K562 (cell line): ENCODE data around the gene TIMP3. TPM values are rescaled to one million over a fixed set of nuclear protein-coding genes. Genes with fewer than 3 reads are reported as not detected.
A peak's percentile ranks its signal among the peaks of the same experiment; 100 is the strongest.

ENCODE experiments used
- ATAC-seq: fragments of 200-7000 bp; cut with Tn5 transposase; 3 replicates; pipeline ENCODE4 v1.9.1; 2020; ENCODE audit warnings: moderate library complexity
- BruUV-seq: library from RNA; stranded (reverse); fragments of 400-500 nt; replicated peaks from 2 replicates; lab custom pipeline; 2021; lab: Mats Ljungman, UMichigan
- CTCF ChIA-PET: fragments of 300-600 bp; formaldehyde crosslinking; extraction: SDS; loops from one replicate; lab custom pipeline; 2021; ENCODE audit warnings: low intra/inter-chr PET ratio; lab: Yijun Ruan, JAX
- POLR2A ChIA-PET: fragments of 300-600, 350-650 bp; sonication (Branson Sonifier 250); formaldehyde crosslinking; extraction: SDS; loops from one replicate; lab custom pipeline; 2021; ENCODE audit warnings: antibody characterized with exemption, inconsistent platforms; lab: Yijun Ruan, JAX
- DNase-seq, 4 experiments: peaks; one replicate each; pipeline versions ENCODE4 v3.0.0 to v3.0.0-alpha.2; 2011 to 2018; ENCODE audit warnings: low spot score in 3 of 4, mixed read lengths in 3 of 4; ENCODE audit errors: extremely low read depth in 1 of 4
- FAIRE-seq: peaks from 2 replicates; lab custom pipeline; 2011; peaks lifted over from hg19 to GRCh38; lab: Jason Lieb, UNC
- H2AFZ ChIP-seq: 2 replicates; pipeline ENCODE4 v1.6.0; 2011; ENCODE audit warnings: low read depth, low read length, control low read depth, inconsistent platforms
- H3K27ac ChIP-seq: fragments of 200-600 bp; 3 replicates; pipeline ENCODE4 v1.8.0; 2011; ENCODE audit warnings: low read depth, mild to moderate bottlenecking, control low read depth, inconsistent platforms, low read length, moderate library complexity, mixed read lengths; ENCODE audit errors: extremely low read depth
- H3K27me3 ChIP-seq, 2 experiments: fragments of 300-600 bp in 1 of 2; 2 replicates in 1 of 2; 3 replicates in 1 of 2; pipeline versions ENCODE4 v1.6.0 to v1.8.0; 2011; ENCODE audit warnings: inconsistent platforms in 2 of 2, low read length in 2 of 2, mild to moderate bottlenecking in 1 of 2, mixed read lengths in 1 of 2, moderate library complexity in 1 of 2; ENCODE audit not compliant: control insufficient read depth in 2 of 2, insufficient read depth in 2 of 2
- H3K36me3 ChIP-seq: fragments of 300-600 bp; 3 replicates; pipeline ENCODE4 v1.8.0; 2011; ENCODE audit warnings: mild to moderate bottlenecking, low read length, inconsistent platforms; ENCODE audit not compliant: control insufficient read depth, insufficient read depth
- H3K4me1 ChIP-seq, 2 experiments: fragments of 200-600 bp in 1 of 2; replicated peaks in 1 of 2; 2 replicates in 1 of 2; 3 replicates in 1 of 2; pipeline versions ENCODE4 v1.5.1 to v1.8.0; 2011; ENCODE audit warnings: inconsistent platforms in 2 of 2, low read length in 2 of 2, mild to moderate bottlenecking in 1 of 2, mixed read lengths in 1 of 2, moderate library complexity in 1 of 2; ENCODE audit not compliant: control insufficient read depth in 2 of 2, insufficient read depth in 2 of 2
- H3K4me2 ChIP-seq: 2 replicates; pipeline ENCODE4 v1.6.1; 2011; ENCODE audit warnings: low read length, control low read depth, inconsistent platforms, mixed read lengths; ENCODE audit not compliant: insufficient read depth
- H3K4me3 ChIP-seq: fragments of 200-600 bp; sonication (generic), shearing (Covaris generic); 2 replicates; pipeline ENCODE4 v1.5.1; 2016; ENCODE audit warnings: control low read depth, inconsistent platforms
- H3K79me2 ChIP-seq: fragments of 200-600 bp; 3 replicates; pipeline ENCODE4 v1.8.0; 2011; ENCODE audit warnings: low read length, inconsistent platforms; ENCODE audit not compliant: control insufficient read depth, insufficient read depth
- H3K9ac ChIP-seq, 2 experiments: 2 replicates each; pipeline versions ENCODE4 v1.6.0 to v1.6.1; 2011; ENCODE audit warnings: low read depth in 2 of 2, low read length in 2 of 2, control low read depth in 1 of 2, inconsistent platforms in 1 of 2, mild to moderate bottlenecking in 1 of 2, mixed read lengths in 1 of 2; ENCODE audit not compliant: insufficient read depth in 1 of 2
- H3K9me1 ChIP-seq: one replicate; pipeline ENCODE4 v1.6.0; 2011; ENCODE audit warnings: inconsistent platforms, mild to moderate bottlenecking, low read length, moderate library complexity; ENCODE audit not compliant: control insufficient read depth, insufficient read depth
- H3K9me3 ChIP-seq: replicated peaks from 2 replicates; pipeline ENCODE4 v1.5.1; 2011; ENCODE audit warnings: low read depth, low read length, inconsistent platforms; ENCODE audit not compliant: control insufficient read depth, insufficient read depth
- H4K20me1 ChIP-seq: replicated peaks from 2 replicates; pipeline ENCODE4 v1.6.1; 2011; ENCODE audit warnings: low read length, inconsistent platforms, mixed read lengths; ENCODE audit not compliant: control insufficient read depth, insufficient read depth
- C11orf30 ChIP-seq: fragments of 450-650 bp; IDR thresholded peaks from 2 replicates; pipeline ENCODE4 v1.6.1; 2016; ENCODE audit warnings: low read depth, mild to moderate bottlenecking
- KAT7 ChIP-seq: sonication (generic); formaldehyde crosslinking; IDR thresholded peaks from 2 replicates; pipeline ENCODE4 v1.8.0; 2022; ENCODE audit warnings: missing genetic modification reagents, mild to moderate bottlenecking, borderline replicate concordance
- MAFG ChIP-seq: fragments of 450-650 bp; conservative IDR thresholded peaks from 2 replicates; pipeline ENCODE4 v1.6.1; 2016; ENCODE audit warnings: missing genetic modification characterization, missing compliant biosample characterization
- NONO ChIP-seq, 2 experiments: fragments of 200-400 bp in 1 of 2; fragments of 450-650 bp in 1 of 2; formaldehyde crosslinking in 1 of 2; IDR thresholded peaks; 2 replicates each; pipeline ENCODE4 v1.6.1; 2017; ENCODE audit warnings: low read depth in 2 of 2, mild to moderate bottlenecking in 2 of 2, moderate library complexity in 2 of 2, low read length in 1 of 2
- PHF21A ChIP-seq: fragments of 450-650 bp; IDR thresholded peaks from 2 replicates; pipeline ENCODE4 v1.6.1; 2017; ENCODE audit warnings: low read depth, borderline replicate concordance
- POLR2H ChIP-seq: IDR thresholded peaks from 2 replicates; pipeline ENCODE4 v1.6.1; 2016; ENCODE audit warnings: missing genetic modification characterization, low read depth, mild to moderate bottlenecking, control low read depth, missing compliant biosample characterization, moderate library complexity
- PYGO2 ChIP-seq: fragments of 450-650 bp; IDR thresholded peaks from 2 replicates; pipeline ENCODE4 v1.6.1; 2016; ENCODE audit warnings: mild to moderate bottlenecking, missing genetic modification characterization, moderate library complexity, missing compliant biosample characterization
- RFX1 ChIP-seq: fragments of 450-650 bp; IDR thresholded peaks from 2 replicates; pipeline ENCODE4 v1.6.1; 2016; ENCODE audit warnings: mild to moderate bottlenecking, moderate library complexity
- SMARCA5 ChIP-seq: fragments of 450-650 bp; IDR thresholded peaks from 2 replicates; pipeline ENCODE4 v1.6.1; 2016
- SRSF7 ChIP-seq: fragments of 200-400 bp; formaldehyde crosslinking; optimal IDR thresholded peaks from 2 replicates; pipeline ENCODE3; 2017; ENCODE audit warnings: mild to moderate bottlenecking, low read depth, low read length
- TCFL5 ChIP-seq: fragments of 250-450 bp; sonication (Bioruptor Pico); conservative IDR thresholded peaks from 2 replicates; pipeline ENCODE4 v1.6.1; 2021; ENCODE audit warnings: mild to moderate bottlenecking, moderate library complexity, matching md5 sums
- ZNF282 ChIP-seq: sonication (generic); formaldehyde crosslinking; IDR thresholded peaks from 2 replicates; pipeline ENCODE4 v1.8.1; 2023; ENCODE audit warnings: missing genetic modification reagents
- WGBS: fragments of 100-300 bp; shearing (Covaris generic); methylation state at CpG from one replicate; pipeline ENCODE4 v1.1.6; 2016; ENCODE audit warnings: low coverage, mixed read lengths; ENCODE audit not compliant: insufficient coverage; ENCODE audit errors: missing lambda C conversion rate; 5-methylcytosine and 5-hydroxymethylcytosine counted together
- in situ Hi-C: fragments of 300-500 bp; cut with MboI; formaldehyde crosslinking; loops from 4 replicates; pipeline ENCODE4 v1.15.0; 2018; ENCODE audit warnings: inconsistent platforms, mixed read lengths
- intact Hi-C: fragments of 100-400 bp; cut with micrococcal nuclease; formaldehyde crosslinking; loops from 2 replicates; pipeline ENCODE4 v1.14.2; 2022
- polyA plus RNA-seq, 8 experiments: library from polyadenylated mRNA; depleted of rRNA in 4 of 8; stranded (reverse) in 5 of 8; unstranded in 3 of 8; fragments of >200 nt; fragmentation: Nextera tagmentation in 2 of 8; fragmentation: Illumina TruSeq in 1 of 8; extraction: Ambion mirVana in 2 of 8; extraction: Trizol in 1 of 8; gene quantifications; 2 replicates each; pipeline versions ENCODE4 v1.2.1 to v1.2.3, GENCODE V29; 2011 to 2014; ENCODE audit warnings: inconsistent platforms in 1 of 8, missing spikeins in 1 of 8
- total RNA-seq, 7 experiments: library from RNA; depleted of rRNA in 6 of 7; stranded (reverse); fragments of >200 nt in 6 of 7; fragmentation: Illumina TruSeq in 2 of 7; extraction: Trizol in 2 of 7; gene quantifications; 2 replicates each; pipeline versions ENCODE4 v1.2.1 to v1.2.3, GENCODE V29; 2011 to 2021; ENCODE audit warnings: low replicate concordance in 1 of 7
- TF ChIP-seq, protein P1 (sequence below): sonication (generic); formaldehyde crosslinking; IDR thresholded peaks from 2 replicates; pipeline ENCODE4 v1.8.0; 2022; ENCODE audit warnings: mild to moderate bottlenecking, missing genetic modification reagents

TIMP3 gene
- total and polyA plus RNA-seq, 9 of the 15 experiments (the other 6 are each of a cell fraction or from before 2014, with no cell fraction given) = 0.07 to 0.73 (median 0.18) TPM

GRCh38 chr22:32842486-32842885 is 41.0 kb downstream of the TIMP3 start:
- intact Hi-C loops = no loop called here
- peaks cover 0 to 4% of the 10 kb centered on the region in 2 experiments; a peak in 1 of 5 replicates for H3K27me3 ChIP-seq
- H3K4me2 ChIP-seq = no peak overlapping the region
- WGBS = 4% methylated on average over 4 of the region's 4 CpGs
- BruUV-seq = no TSS peak
- DNase-seq = no peak
- no peak for FAIRE-seq
- H2AFZ ChIP-seq = no peak overlapping the region
- no peak overlapping the region for H3K4me3 ChIP-seq
- no peaks in the 10 kb centered on the region for H3K9me3 ChIP-seq
- in situ Hi-C loops = no loop called here
- no peaks in the 10 kb centered on the region for H3K36me3 ChIP-seq
- H3K9ac ChIP-seq = no peak overlapping the region
- POLR2A ChIA-PET = no interaction called here
- no peak overlapping the region for H3K27ac ChIP-seq
- no peaks in the 10 kb centered on the region for H3K4me1 ChIP-seq
- no peaks in the 10 kb centered on the region for H3K9me1 ChIP-seq
- TF ChIP-seq NONO (IDR thresholded peaks at IDR 0.05; ENCODE audit: low read depth in 2 of 2, low read length in 1 of 2) = no peak
- peak; percentile 48 for TF ChIP-seq MAFG (tag)
- TF ChIP-seq C11orf30 = peak; percentile 13; the same call in 1 of the 2 replicates
- TF ChIP-seq POLR2H (tag) = no peak
- no peak for TF ChIP-seq KAT7
- no peaks in the 10 kb centered on the region for H4K20me1 ChIP-seq
- CTCF ChIA-PET = no interaction called here
- no peak for ATAC-seq
- H3K79me2 ChIP-seq = no peaks in the 10 kb centered on the region

- BruUV-seq = no TSS peak
- no peak overlapping the region for H2AFZ ChIP-seq
- FAIRE-seq (no peak), DNase-seq (no peak), ATAC-seq (no peak)
- no peaks in the 10 kb centered on the region for H4K20me1 ChIP-seq
- H3K27ac ChIP-seq = no peak overlapping the region
- no peaks in the 10 kb centered on the region for H3K79me2 ChIP-seq
- in situ Hi-C loops (no loop called here), intact Hi-C loops (no loop called here)
- no peaks in the 10 kb centered on the region for H3K9me1 ChIP-seq
- H3K4me1 ChIP-seq = no peaks in the 10 kb centered on the region
- H3K36me3 ChIP-seq = no peaks in the 10 kb centered on the region
- ChIA-PET CTCF (no interaction called here), POLR2A (no interaction called here)
- H3K4me2 ChIP-seq = no peak overlapping the region
- H3K27me3 ChIP-seq = peaks cover 0 to 4% of the 10 kb centered on the region in 2 experiments; a peak in 1 of 5 replicates
- 3% methylated on average over 7 of the region's 8 CpGs for WGBS
- no peak overlapping the region for H3K4me3 ChIP-seq
- H3K9ac ChIP-seq = no peak overlapping the region
- H3K9me3 ChIP-seq = no peaks in the 10 kb centered on the region
- no peak for TF ChIP-seq RFX1
- TF ChIP-seq, protein P1, sequence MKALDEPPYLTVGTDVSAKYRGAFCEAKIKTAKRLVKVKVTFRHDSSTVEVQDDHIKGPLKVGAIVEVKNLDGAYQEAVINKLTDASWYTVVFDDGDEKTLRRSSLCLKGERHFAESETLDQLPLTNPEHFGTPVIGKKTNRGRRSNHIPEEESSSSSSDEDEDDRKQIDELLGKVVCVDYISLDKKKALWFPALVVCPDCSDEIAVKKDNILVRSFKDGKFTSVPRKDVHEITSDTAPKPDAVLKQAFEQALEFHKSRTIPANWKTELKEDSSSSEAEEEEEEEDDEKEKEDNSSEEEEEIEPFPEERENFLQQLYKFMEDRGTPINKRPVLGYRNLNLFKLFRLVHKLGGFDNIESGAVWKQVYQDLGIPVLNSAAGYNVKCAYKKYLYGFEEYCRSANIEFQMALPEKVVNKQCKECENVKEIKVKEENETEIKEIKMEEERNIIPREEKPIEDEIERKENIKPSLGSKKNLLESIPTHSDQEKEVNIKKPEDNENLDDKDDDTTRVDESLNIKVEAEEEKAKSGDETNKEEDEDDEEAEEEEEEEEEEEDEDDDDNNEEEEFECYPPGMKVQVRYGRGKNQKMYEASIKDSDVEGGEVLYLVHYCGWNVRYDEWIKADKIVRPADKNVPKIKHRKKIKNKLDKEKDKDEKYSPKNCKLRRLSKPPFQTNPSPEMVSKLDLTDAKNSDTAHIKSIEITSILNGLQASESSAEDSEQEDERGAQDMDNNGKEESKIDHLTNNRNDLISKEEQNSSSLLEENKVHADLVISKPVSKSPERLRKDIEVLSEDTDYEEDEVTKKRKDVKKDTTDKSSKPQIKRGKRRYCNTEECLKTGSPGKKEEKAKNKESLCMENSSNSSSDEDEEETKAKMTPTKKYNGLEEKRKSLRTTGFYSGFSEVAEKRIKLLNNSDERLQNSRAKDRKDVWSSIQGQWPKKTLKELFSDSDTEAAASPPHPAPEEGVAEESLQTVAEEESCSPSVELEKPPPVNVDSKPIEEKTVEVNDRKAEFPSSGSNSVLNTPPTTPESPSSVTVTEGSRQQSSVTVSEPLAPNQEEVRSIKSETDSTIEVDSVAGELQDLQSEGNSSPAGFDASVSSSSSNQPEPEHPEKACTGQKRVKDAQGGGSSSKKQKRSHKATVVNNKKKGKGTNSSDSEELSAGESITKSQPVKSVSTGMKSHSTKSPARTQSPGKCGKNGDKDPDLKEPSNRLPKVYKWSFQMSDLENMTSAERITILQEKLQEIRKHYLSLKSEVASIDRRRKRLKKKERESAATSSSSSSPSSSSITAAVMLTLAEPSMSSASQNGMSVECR = no peak
- TF ChIP-seq PYGO2 (tag) = no peak
- TF ChIP-seq TCFL5 (CRISPR knock-in tag) = no peak
- TF ChIP-seq SRSF7 = no peak
- TF ChIP-seq NONO (IDR thresholded peaks at IDR 0.05; ENCODE audit: low read depth in 2 of 2, low read length in 1 of 2) = no peak
- TF ChIP-seq ZNF282 (CRISPR knock-in tag) = no peak
- no peak for TF ChIP-seq SMARCA5
- TF ChIP-seq PHF21A = no peak
Observed at GRCh38 chr22:32843300-32843699, 41.8 kb downstream of the TIMP3 start.
